HG02763 (cell line): Measurements from ENCODE around the gene ST3GAL6.
"Not testable (repeated sequence)": the region's sequence is repeated elsewhere in the genome, so short reads cannot be mapped to it uniquely, and the experiment has no call there.

Experiments used
- ATAC-seq: cut with Tn5 transposase; IDR thresholded peaks from one replicate; pipeline ENCODE4 v1.9.1; 2021; ENCODE audit warnings: mild to moderate bottlenecking, moderate library complexity; ENCODE audit not compliant: unreplicated experiment

The ST3GAL6 gene

GRCh38 chr3:98799479-98799878 lies 36.3 kb downstream of the ST3GAL6 start:
- no peak for ATAC-seq

- no peak for ATAC-seq
Measured at GRCh38 chr3:98800401-98800800, 37.3 kb downstream of the ST3GAL6 start.

GRCh38 chr3:98801043-98801747 lies 38.1 kb downstream of the ST3GAL6 start:
- no peak for ATAC-seq

- ATAC-seq, result no peak
Measured at GRCh38 chr3:98805571-98805970, 42.4 kb downstream of the ST3GAL6 start.

- no peak for ATAC-seq
Measured at GRCh38 chr3:98806521-98806920, 43.4 kb downstream of the ST3GAL6 start.

GRCh38 chr3:98807011-98807410 lies 43.9 kb downstream of the ST3GAL6 start:
- ATAC-seq, result no peak

- no peak for ATAC-seq
Measured at GRCh38 chr3:98807561-98807960, 44.4 kb downstream of the ST3GAL6 start.

GRCh38 chr3:98808071-98808470 lies 44.9 kb downstream of the ST3GAL6 start:
- no peak for ATAC-seq

GRCh38 chr3:98809557-98809956 lies 46.4 kb downstream of the ST3GAL6 start:
- ATAC-seq, result no peak

GRCh38 chr3:98811048-98811447 lies 47.9 kb downstream of the ST3GAL6 start:
- no peak for ATAC-seq

GRCh38 chr3:98812851-98813374 lies 49.8 kb downstream of the ST3GAL6 start:
- no peak for ATAC-seq

- no peak for ATAC-seq
Measured at GRCh38 chr3:98814817-98815420, 51.8 kb downstream of the ST3GAL6 start.

- peak; percentile 76 for ATAC-seq
Measured at GRCh38 chr3:98817547-98818041, 54.5 kb downstream of the ST3GAL6 start.

GRCh38 chr3:98821063-98821462 lies 57.9 kb downstream of the ST3GAL6 start:
- ATAC-seq, result no peak

- no peak for ATAC-seq
Measured at GRCh38 chr3:98823791-98824190, 60.7 kb downstream of the ST3GAL6 start.

GRCh38 chr3:98824256-98824655 lies 61.1 kb downstream of the ST3GAL6 start:
- ATAC-seq, result no peak

- no peak for ATAC-seq
Measured at GRCh38 chr3:98826126-98826525, 63.0 kb downstream of the ST3GAL6 start.

GRCh38 chr3:98827221-98827920 lies 64.2 kb downstream of the ST3GAL6 start:
- no peak for ATAC-seq

GRCh38 chr3:98829246-98829832 lies 66.2 kb downstream of the ST3GAL6 start:
- ATAC-seq, result no peak

- ATAC-seq, result not testable (repeated sequence)
Measured at GRCh38 chr3:98831060-98831459, 67.9 kb downstream of the ST3GAL6 start.

- ATAC-seq, result no peak
Measured at GRCh38 chr3:98839846-98840245, 76.7 kb downstream of the ST3GAL6 start.
